HCT116 (cell line): Measurements from ENCODE around the gene CARD6. TPM values are rescaled to one million over a fixed set of nuclear protein-coding genes. Genes with fewer than 3 reads are reported as not detected.

Source experiments
- ATAC-seq: fragments of 200-7000 bp; cut with Tn5 transposase; 2 replicates; pipeline ENCODE4 v1.9.1; 2020; ENCODE audit warnings: mild to moderate bottlenecking, moderate library complexity
- BruUV-seq: library from RNA; stranded (reverse); fragments of 400-500 nt; replicated peaks from 2 replicates; lab custom pipeline; 2021; lab: Mats Ljungman, UMichigan
- CTCF ChIA-PET: fragments of 300-600 bp; sonication (Branson Sonifier 250); formaldehyde crosslinking; loops from one replicate; lab custom pipeline; 2021; ENCODE audit warnings: antibody characterized with exemption; lab: Charles Lee
- POLR2A ChIA-PET: fragments of 300-600, 350-600 bp; sonication (Branson Sonifier 250); formaldehyde crosslinking; loops from one replicate; lab custom pipeline; 2021; ENCODE audit warnings: antibody characterized with exemption; lab: Charles Lee
- RAD21 ChIA-PET, 2 experiments: fragments of 300-600 bp; sonication (Branson Sonifier 250); formaldehyde crosslinking; loops; one replicate each; lab custom pipeline; 2023; ENCODE audit warnings: low total read pairs in 2 of 2; ENCODE audit not compliant: uncharacterized antibody in 2 of 2, unreplicated experiment in 2 of 2, low non-redundant PET in 1 of 2; lab: Charles Lee
- DNase-seq: peaks from one replicate; pipeline ENCODE4 v3.0.0-alpha.2; 2010; ENCODE audit warnings: low read depth, low spot score
- H2AFZ ChIP-seq: fragments of 200-600 bp; shearing (Covaris generic), sonication (generic); 2 replicates; pipeline ENCODE4 v1.6.1; 2017; ENCODE audit warnings: low read depth, mixed run types, mixed read lengths, antibody characterized with exemption, low read length; ENCODE audit not compliant: poor library complexity, severe bottlenecking
- H3K27ac ChIP-seq: 2 replicates; pipeline ENCODE4 v1.5.1; 2012; ENCODE audit warnings: low read depth, low read length
- H3K27me3 ChIP-seq: fragments of 200-600 bp; sonication (generic); 2 replicates; pipeline ENCODE4 v1.6.1; 2016; ENCODE audit warnings: mixed run types, low read length, mixed read lengths; ENCODE audit not compliant: insufficient read depth
- H3K36me3 ChIP-seq, 2 experiments: fragments of 200-500 bp in 1 of 2; fragments of 200-600 bp in 1 of 2; sonication (Bioruptor generic) in 1 of 2; sonication (generic) in 1 of 2; 2 replicates each; pipeline versions ENCODE4 v1.5.1 to v1.6.1; 2014 to 2016; ENCODE audit warnings: low read length in 2 of 2, inconsistent platforms in 1 of 2, mixed read lengths in 1 of 2, mixed run types in 1 of 2; ENCODE audit not compliant: insufficient read depth in 2 of 2, control insufficient read depth in 1 of 2
- H3K4me1 ChIP-seq, 2 experiments: fragments of 200-600 bp in 1 of 2; sonication (generic) in 1 of 2; 2 replicates each; pipeline versions ENCODE4 v1.5.1 to v1.6.1; 2012 to 2017; ENCODE audit warnings: low read length in 2 of 2, inconsistent platforms in 1 of 2, mild to moderate bottlenecking in 1 of 2, mixed read lengths in 1 of 2, mixed run types in 1 of 2, moderate library complexity in 1 of 2; ENCODE audit not compliant: insufficient read depth in 2 of 2, control insufficient read depth in 1 of 2
- H3K4me2 ChIP-seq: fragments of 200-600 bp; sonication (generic); 2 replicates; pipeline ENCODE4 v1.6.1; 2017; ENCODE audit warnings: mixed run types, low read length, mixed read lengths
- H3K4me3 ChIP-seq, 2 experiments: fragments of 200-600 bp in 1 of 2; sonication (generic) in 1 of 2; replicated peaks in 1 of 2; 2 replicates each; pipeline ENCODE4 v1.5.1; 2011 to 2016; ENCODE audit warnings: low read length in 2 of 2, control low read depth in 1 of 2, low read depth in 1 of 2, mild to moderate bottlenecking in 1 of 2, mixed read lengths in 1 of 2, mixed run types in 1 of 2
- H3K79me2 ChIP-seq: fragments of 200-600 bp; sonication (generic); 2 replicates; pipeline ENCODE4 v1.6.1; 2017; ENCODE audit warnings: mild to moderate bottlenecking, mixed run types, low read length, moderate library complexity, mixed read lengths; ENCODE audit not compliant: insufficient read depth
- H3K9ac ChIP-seq: fragments of 200-600 bp; sonication (generic); 2 replicates; pipeline ENCODE4 v1.6.1; 2016; ENCODE audit warnings: low read length, mixed read lengths
- H3K9me2 ChIP-seq: fragments of 200-600 bp; sonication (generic), shearing (Covaris generic); 2 replicates; pipeline ENCODE4 v1.6.1; 2017; ENCODE audit warnings: mixed run types, mild to moderate bottlenecking, moderate library complexity; ENCODE audit not compliant: insufficient read depth
- H3K9me3 ChIP-seq, 2 experiments: fragments of 200-500 bp in 1 of 2; fragments of 200-600 bp in 1 of 2; sonication (Bioruptor generic) in 1 of 2; sonication (generic) in 1 of 2; 2 replicates each; pipeline ENCODE4 v1.6.1; 2014 to 2017; ENCODE audit warnings: low read length in 2 of 2, mixed read lengths in 2 of 2, inconsistent platforms in 1 of 2, low read depth in 1 of 2, mild to moderate bottlenecking in 1 of 2, mixed run types in 1 of 2, moderate library complexity in 1 of 2; ENCODE audit not compliant: control insufficient read depth in 1 of 2, insufficient read depth in 1 of 2
- H4K20me1 ChIP-seq: fragments of 200-600 bp; sonication (generic), shearing (Covaris generic); 2 replicates; pipeline ENCODE4 v1.6.1; 2017; ENCODE audit warnings: mixed run types, mild to moderate bottlenecking, moderate library complexity; ENCODE audit not compliant: insufficient read depth
- CBX3 ChIP-seq: IDR thresholded peaks from 2 replicates; pipeline ENCODE4 v1.6.1; 2012; ENCODE audit warnings: low read depth
- CTCF ChIP-seq, 3 experiments: fragments of 200-600 bp in 1 of 3; sonication (generic) in 1 of 3; IDR thresholded peaks in 2 of 3; conservative IDR thresholded peaks in 1 of 3; 2 replicates each; pipeline ENCODE4 v1.5.1; 2012 to 2017; ENCODE audit warnings: low read depth in 2 of 3, low read length in 2 of 3, antibody characterized with exemption in 1 of 3, borderline replicate concordance in 1 of 3, control low read depth in 1 of 3, mild to moderate bottlenecking in 1 of 3, mixed read lengths in 1 of 3, mixed run types in 1 of 3, moderate library complexity in 1 of 3; ENCODE audit not compliant: insufficient read depth in 1 of 3
- EGR1 ChIP-seq: IDR thresholded peaks from 2 replicates; pipeline ENCODE4 v1.6.1; 2012; ENCODE audit warnings: low read depth
- ELF1 ChIP-seq: IDR thresholded peaks from 2 replicates; pipeline ENCODE4 v1.6.1; 2012; ENCODE audit warnings: low read depth, borderline replicate concordance
- EZH2 ChIP-seq: fragments of 200-600 bp; sonication (generic); IDR thresholded peaks from 2 replicates; pipeline ENCODE4 v1.6.1; 2017; ENCODE audit warnings: antibody characterized with exemption, mixed run types
- EZH2phosphoT487 ChIP-seq: fragments of 200-600 bp; IDR thresholded peaks from 2 replicates; pipeline ENCODE4 v1.6.1; 2018; ENCODE audit warnings: antibody characterized with exemption, borderline replicate concordance
- FOSL1 ChIP-seq: IDR thresholded peaks from 2 replicates; pipeline ENCODE4 v1.6.1; 2012; ENCODE audit warnings: low read depth
- JUND ChIP-seq: IDR thresholded peaks from 2 replicates; pipeline ENCODE4 v1.6.1; 2012
- MAX ChIP-seq: IDR thresholded peaks from 2 replicates; pipeline ENCODE4 v1.6.1; 2012
- RAD21 ChIP-seq: IDR thresholded peaks from 2 replicates; pipeline ENCODE4 v1.6.1; 2012; ENCODE audit warnings: low read depth, mild to moderate bottlenecking
- SP1 ChIP-seq: IDR thresholded peaks from 2 replicates; pipeline ENCODE4 v1.6.1; 2012; ENCODE audit warnings: low read depth
- YY1 ChIP-seq: IDR thresholded peaks from 2 replicates; pipeline ENCODE4 v1.6.1; 2011; ENCODE audit warnings: low read length, low read depth, moderate library complexity, mild to moderate bottlenecking; ENCODE audit not compliant: insufficient replicate concordance; ENCODE audit errors: extremely low read depth
- ZFX ChIP-seq: fragments of 450-650 bp; IDR thresholded peaks from 2 replicates; pipeline ENCODE4 v1.6.1; 2017
- ZNF274 ChIP-seq: fragments of 200-500 bp; sonication (Bioruptor generic); IDR thresholded peaks from 2 replicates; pipeline ENCODE4 v1.6.1; 2014; ENCODE audit warnings: mild to moderate bottlenecking, low read depth, low read length, inconsistent platforms
- intact Hi-C: fragments of 100-400 bp; cut with micrococcal nuclease; formaldehyde crosslinking; loops from 2 replicates; pipeline ENCODE4 v1.10.0; 2022
- total RNA-seq: library from RNA; stranded (reverse); gene quantifications from one replicate; pipeline ENCODE4 v1.2.1, GENCODE V29; 2021; ENCODE audit not compliant: unreplicated experiment

Gene CARD6
- total RNA-seq, 1 experiment from 2014 or later = not detected

- H3K4me2 ChIP-seq = no peak overlapping the region
- no TSS peak for BruUV-seq
- H2AFZ ChIP-seq = no peak overlapping the region
- H3K9me3 ChIP-seq = no peaks in the 10 kb centered on the region
- DNase-seq (no peak), ATAC-seq (no peak)
- H4K20me1 ChIP-seq = no peaks in the 10 kb centered on the region
- no peaks in the 10 kb centered on the region for H3K27me3 ChIP-seq
- POLR2A ChIA-PET = no interaction called here
- H3K27ac ChIP-seq = no peak overlapping the region
- CTCF ChIA-PET = no interaction called here
- no peak overlapping the region for H3K9ac ChIP-seq
- H3K4me1 ChIP-seq = no peaks in the 10 kb centered on the region
- RAD21 ChIA-PET = no interaction called here
- TF ChIP-seq EZH2 = no peak
- no peak for TF ChIP-seq ELF1
- TF ChIP-seq CTCF (IDR thresholded peaks at IDR 0.05 in 2 of 3, conservative IDR thresholded peaks at IDR 0.05 in 1 of 3; ENCODE audit: borderline replicate concordance in 1 of 3, insufficient read depth in 1 of 3, low read depth in 2 of 3, low read length in 2 of 3) = no peak
- no peak for TF ChIP-seq EGR1
- TF ChIP-seq FOSL1 = no peak
- no peak for TF ChIP-seq YY1
- TF ChIP-seq ZFX = no peak
- no peak for TF ChIP-seq CBX3
- no peak for TF ChIP-seq MAX
- no peak for TF ChIP-seq SP1
- TF ChIP-seq ZNF274 = no peak
- TF ChIP-seq EZH2phosphoT487 = no peak
- no peak for TF ChIP-seq RAD21
- no peak for TF ChIP-seq JUND
- intact Hi-C loops = no loop called here
- H3K36me3 ChIP-seq = no peaks in the 10 kb centered on the region
- H3K79me2 ChIP-seq = no peaks in the 10 kb centered on the region
- H3K9me2 ChIP-seq = no peaks in the 10 kb centered on the region
- no peak overlapping the region for H3K4me3 ChIP-seq
Measured at GRCh38 chr5:40813698-40814281, 27.4 kb upstream of the CARD6 start.
